Neural progenitor cell (in vitro differentiated cells): ENCODE data around the gene OBP2B. TPM values are rescaled to one million over a fixed set of nuclear protein-coding genes. Genes with fewer than 3 reads are reported as not detected.
"Not testable (repeated sequence)": the region's sequence is repeated elsewhere in the genome, so short reads cannot be mapped to it uniquely, and the experiment has no call there.

Source experiments
- DNase-seq: peaks from one replicate; pipeline ENCODE4 v3.0.0-alpha.2; 2016; ENCODE audit warnings: low spot score
- H2AFZ ChIP-seq: fragments of 200-600 bp; sonication (generic); replicated peaks from 2 replicates; pipeline ENCODE4 v1.6.1; 2016; ENCODE audit warnings: antibody characterized with exemption
- H3F3A ChIP-seq: fragments of 200-600 bp; sonication (generic); 2 replicates; pipeline ENCODE4 v1.6.1; 2016; ENCODE audit warnings: antibody characterized with exemption, low read depth
- H3K27ac ChIP-seq: fragments of 200-600 bp; sonication (generic); 2 replicates; pipeline ENCODE4 v1.5.1; 2016; ENCODE audit warnings: mild to moderate bottlenecking
- H3K27me3 ChIP-seq: fragments of 200-600 bp; sonication (generic); 2 replicates; pipeline ENCODE4 v1.6.1; 2016; ENCODE audit warnings: mild to moderate bottlenecking, moderate library complexity
- H3K36me3 ChIP-seq: fragments of 200-600 bp; sonication (generic); 2 replicates; pipeline ENCODE4 v1.5.1; 2016
- H3K4me1 ChIP-seq: fragments of 200-600 bp; sonication (generic); 2 replicates; pipeline ENCODE4 v1.6.1; 2016; ENCODE audit warnings: mixed run types
- H3K4me2 ChIP-seq: fragments of 200-600 bp; sonication (generic); 2 replicates; pipeline ENCODE4 v1.6.1; 2016
- H3K4me3 ChIP-seq: fragments of 200-600 bp; sonication (generic); 2 replicates; pipeline ENCODE4 v1.5.1; 2016
- H3K79me2 ChIP-seq: fragments of 200-600 bp; sonication (generic); 2 replicates; pipeline ENCODE4 v1.6.1; 2016; ENCODE audit warnings: low read depth
- H3K9ac ChIP-seq: fragments of 200-600 bp; sonication (generic); 2 replicates; pipeline ENCODE4 v1.6.1; 2016
- H3K9me3 ChIP-seq: fragments of 200-600 bp; sonication (generic); 2 replicates; pipeline ENCODE4 v1.5.1; 2016; ENCODE audit warnings: low read depth
- H4K20me1 ChIP-seq: fragments of 200-600 bp; sonication (generic); 2 replicates; pipeline ENCODE4 v1.6.1; 2016; ENCODE audit warnings: low read depth
- H3K27ac Mint-ChIP-seq: 3 replicates; pipeline ENCODE4 v1.8.0; 2021; ENCODE audit warnings: mixed read lengths
- H3K27me3 Mint-ChIP-seq: 2 replicates; pipeline ENCODE4 v1.8.0; 2022; ENCODE audit warnings: low read depth, mild to moderate bottlenecking, inconsistent platforms, moderate library complexity, mixed read lengths; ENCODE audit not compliant: insufficient read depth
- H3K36me3 Mint-ChIP-seq: 3 replicates; pipeline ENCODE4 v1.8.0; 2021; ENCODE audit warnings: mixed read lengths
- H3K4me1 Mint-ChIP-seq: 3 replicates; pipeline ENCODE4 v1.8.0; 2021; ENCODE audit warnings: mixed read lengths
- H3K4me3 Mint-ChIP-seq: 3 replicates; pipeline ENCODE4 v1.8.0; 2021; ENCODE audit warnings: mild to moderate bottlenecking, moderate library complexity, mixed read lengths
- H3K9me3 Mint-ChIP-seq: 3 replicates; pipeline ENCODE4 v1.8.0; 2020; ENCODE audit warnings: mixed read lengths
- EZH2 ChIP-seq: fragments of 200-600 bp; sonication (generic); IDR thresholded peaks from 2 replicates; pipeline ENCODE4 v1.6.1; 2017; ENCODE audit warnings: antibody characterized with exemption, mild to moderate bottlenecking, moderate library complexity
- EZH2phosphoT487 ChIP-seq: fragments of 200-600 bp; sonication (generic); IDR thresholded peaks from 2 replicates; pipeline ENCODE4 v1.6.1; 2017; ENCODE audit warnings: antibody characterized with exemption
- total RNA-seq: library from RNA; depleted of rRNA; stranded (reverse); fragments of >200 nt; gene quantifications from 2 replicates; pipeline ENCODE4 v1.2.3, GENCODE V29; 2015; ENCODE audit warnings: low replicate concordance
- TF ChIP-seq, protein P1 (sequence below): fragments of 200-600 bp; sonication (generic); IDR thresholded peaks from 2 replicates; pipeline ENCODE4 v1.5.1; 2017; ENCODE audit warnings: antibody characterized with exemption, mild to moderate bottlenecking

OBP2B gene
- total RNA-seq, 1 donor from 2014 or later, result not detected

GRCh38 chr9:133221177-133221809 is 12.2 kb upstream of the OBP2B start:
- Histone ChIP-seq H3K9me3 (no peaks in the 10 kb centered on the region), H2AFZ (no peak overlapping the region), H3K9ac (no peak overlapping the region), H4K20me1 (no peaks in the 10 kb centered on the region), H3K27ac (no peak overlapping the region), H3K4me3 (no peak overlapping the region), H3K27me3 (peaks cover 55% of the 10 kb centered on the region), H3F3A (no peaks in the 10 kb centered on the region), H3K4me1 (no peaks in the 10 kb centered on the region), H3K4me2 (no peak overlapping the region), H3K36me3 (no peaks in the 10 kb centered on the region), H3K79me2 (no peaks in the 10 kb centered on the region)
- Mint-ChIP-seq H3K4me3 (no peak overlapping the region), H3K27me3 (peaks cover 26% of the 10 kb centered on the region), H3K4me1 (peaks cover 5% of the 10 kb centered on the region), H3K36me3 (no peaks in the 10 kb centered on the region), H3K9me3 (no peaks in the 10 kb centered on the region), H3K27ac (no peak overlapping the region)
- no peak for DNase-seq
- TF ChIP-seq, protein P1, sequence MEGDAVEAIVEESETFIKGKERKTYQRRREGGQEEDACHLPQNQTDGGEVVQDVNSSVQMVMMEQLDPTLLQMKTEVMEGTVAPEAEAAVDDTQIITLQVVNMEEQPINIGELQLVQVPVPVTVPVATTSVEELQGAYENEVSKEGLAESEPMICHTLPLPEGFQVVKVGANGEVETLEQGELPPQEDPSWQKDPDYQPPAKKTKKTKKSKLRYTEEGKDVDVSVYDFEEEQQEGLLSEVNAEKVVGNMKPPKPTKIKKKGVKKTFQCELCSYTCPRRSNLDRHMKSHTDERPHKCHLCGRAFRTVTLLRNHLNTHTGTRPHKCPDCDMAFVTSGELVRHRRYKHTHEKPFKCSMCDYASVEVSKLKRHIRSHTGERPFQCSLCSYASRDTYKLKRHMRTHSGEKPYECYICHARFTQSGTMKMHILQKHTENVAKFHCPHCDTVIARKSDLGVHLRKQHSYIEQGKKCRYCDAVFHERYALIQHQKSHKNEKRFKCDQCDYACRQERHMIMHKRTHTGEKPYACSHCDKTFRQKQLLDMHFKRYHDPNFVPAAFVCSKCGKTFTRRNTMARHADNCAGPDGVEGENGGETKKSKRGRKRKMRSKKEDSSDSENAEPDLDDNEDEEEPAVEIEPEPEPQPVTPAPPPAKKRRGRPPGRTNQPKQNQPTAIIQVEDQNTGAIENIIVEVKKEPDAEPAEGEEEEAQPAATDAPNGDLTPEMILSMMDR, result no peak
- TF ChIP-seq EZH2phosphoT487 (no peak), EZH2 (no peak)

- not testable (repeated sequence) for H3K4me3 ChIP-seq, H3K4me1 Mint-ChIP-seq, H3K9ac ChIP-seq, H3K4me3 Mint-ChIP-seq, H3F3A ChIP-seq, DNase-seq, H4K20me1 ChIP-seq, H3K9me3 ChIP-seq, H3K27ac ChIP-seq, H3K27ac Mint-ChIP-seq, H3K79me2 ChIP-seq, H2AFZ ChIP-seq, H3K4me1 ChIP-seq, H3K36me3 ChIP-seq, H3K36me3 Mint-ChIP-seq, H3K4me2 ChIP-seq
- peaks cover 83% of the 10 kb centered on the region for H3K27me3 ChIP-seq
- Mint-ChIP-seq H3K27me3 (peaks cover 28% of the 10 kb centered on the region), H3K9me3 (peaks cover 15% of the 10 kb centered on the region)
These were observed 9.3 kb upstream of the OBP2B start for GRCh38 chr9:133218049-133218975.

DNA sequence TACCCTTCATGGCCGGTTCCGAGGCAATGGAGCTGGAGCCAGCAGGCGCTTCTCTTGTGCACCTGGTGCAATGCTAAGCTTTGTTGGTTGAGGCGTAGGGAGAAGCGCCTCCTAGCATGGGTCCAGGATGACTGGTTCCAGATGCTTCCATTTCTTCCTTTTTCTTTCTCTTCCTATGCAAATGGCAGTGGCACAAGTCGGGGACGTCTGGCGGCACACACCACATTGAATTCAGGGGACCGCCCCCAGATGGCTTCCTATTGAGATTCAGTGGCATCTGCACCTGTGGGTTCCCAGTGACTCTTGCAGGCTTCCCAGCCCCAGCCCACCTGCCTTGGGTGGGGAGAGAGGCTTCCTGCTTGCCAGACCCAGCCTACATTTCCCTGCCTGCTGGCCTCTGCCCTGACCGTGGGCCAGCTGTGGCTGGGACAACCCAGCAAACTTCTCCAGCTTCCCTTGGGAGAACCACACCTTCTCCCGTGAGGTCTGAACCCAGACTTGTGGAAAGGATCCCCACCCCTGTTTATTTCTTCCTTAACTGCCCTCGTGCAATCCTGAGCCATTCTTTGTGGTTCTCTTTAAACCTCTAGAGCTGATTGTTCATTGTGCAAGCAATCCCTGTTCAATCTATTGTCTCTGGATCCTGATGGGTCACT is 8.4 kb upstream of the OBP2B start:
- not testable (repeated sequence) for H3K4me2 ChIP-seq, H3K36me3 Mint-ChIP-seq, H3K27ac ChIP-seq, H3K4me3 Mint-ChIP-seq, H3K9ac ChIP-seq, H3K9me3 ChIP-seq, H2AFZ ChIP-seq, H4K20me1 ChIP-seq, H3F3A ChIP-seq, DNase-seq, H3K27ac Mint-ChIP-seq, H3K4me3 ChIP-seq, H3K4me1 Mint-ChIP-seq, H3K4me1 ChIP-seq, H3K79me2 ChIP-seq, H3K36me3 ChIP-seq
- Mint-ChIP-seq H3K9me3 (peaks cover 15% of the 10 kb centered on the region), H3K27me3 (peaks cover 28% of the 10 kb centered on the region)
- H3K27me3 ChIP-seq, result peaks cover 91% of the 10 kb centered on the region

GRCh38 chr9:133214276-133214675 is 5.2 kb upstream of the OBP2B start:
- H3K9ac ChIP-seq, H3K4me3 ChIP-seq, H3F3A ChIP-seq, H3K9me3 ChIP-seq, H2AFZ ChIP-seq, H3K4me3 Mint-ChIP-seq, H3K36me3 ChIP-seq, H3K27ac ChIP-seq, H3K4me1 ChIP-seq, H3K27ac Mint-ChIP-seq, H3K4me2 ChIP-seq, H3K36me3 Mint-ChIP-seq, H4K20me1 ChIP-seq, DNase-seq, H3K79me2 ChIP-seq, H3K4me1 Mint-ChIP-seq: not testable (repeated sequence)
- H3K27me3 ChIP-seq, result peaks cover 98% of the 10 kb centered on the region
- Mint-ChIP-seq H3K9me3 (peaks cover 15% of the 10 kb centered on the region), H3K27me3 (peaks cover 32% of the 10 kb centered on the region)
